H9 (cell line): ENCODE measurements around the gene RALGPS2. TPM values are rescaled to one million over a fixed set of nuclear protein-coding genes. Genes with fewer than 3 reads are reported as not detected.

Source experiments
- DNase-seq: peaks from one replicate; pipeline ENCODE4 v3.0.0-alpha.2; 2017
- H2AFZ ChIP-seq: one replicate; pipeline ENCODE4 v1.6.1; 2013; ENCODE audit warnings: mild to moderate bottlenecking, low read length, control low read depth, moderate library complexity
- H2AK5ac ChIP-seq: 2 replicates; pipeline ENCODE4 v1.6.1; 2013; ENCODE audit warnings: low read length, control low read depth, mixed read lengths; ENCODE audit not compliant: insufficient read length
- H2BK120ac ChIP-seq: one replicate; pipeline ENCODE4 v1.6.1; 2013; ENCODE audit warnings: low read depth, mild to moderate bottlenecking, low read length, control low read depth, inconsistent platforms; ENCODE audit not compliant: poor library complexity, severe bottlenecking
- H2BK12ac ChIP-seq: 2 replicates; pipeline ENCODE4 v1.6.1; 2013; ENCODE audit warnings: low read length, control low read depth, mixed read lengths, low read depth; ENCODE audit not compliant: insufficient read length
- H2BK15ac ChIP-seq: 2 replicates; pipeline ENCODE4 v1.6.1; 2013; ENCODE audit warnings: low read depth, low read length, control low read depth
- H2BK20ac ChIP-seq: one replicate; pipeline ENCODE4 v1.6.1; 2013; ENCODE audit warnings: low read depth, mild to moderate bottlenecking, low read length, control low read depth, inconsistent platforms; ENCODE audit not compliant: poor library complexity, severe bottlenecking
- H2BK5ac ChIP-seq: 2 replicates; pipeline ENCODE4 v1.6.1; 2013; ENCODE audit warnings: low read length, control low read depth, mixed read lengths; ENCODE audit not compliant: insufficient read length
- H3K14ac ChIP-seq: 2 replicates; pipeline ENCODE4 v1.6.1; 2013; ENCODE audit warnings: low read length, control low read depth; ENCODE audit not compliant: insufficient read depth
- H3K18ac ChIP-seq: 2 replicates; pipeline ENCODE4 v1.6.1; 2013; ENCODE audit warnings: low read depth, mild to moderate bottlenecking, mixed read lengths, low read length, control low read depth; ENCODE audit not compliant: insufficient read length
- H3K23ac ChIP-seq: 2 replicates; pipeline ENCODE4 v1.6.1; 2013; ENCODE audit warnings: low read length, control low read depth, mixed read lengths, low read depth; ENCODE audit not compliant: insufficient read length
- H3K23me2 ChIP-seq: 2 replicates; pipeline ENCODE4 v1.6.1; 2013; ENCODE audit warnings: low read depth, mild to moderate bottlenecking, mixed read lengths, low read length, control low read depth; ENCODE audit not compliant: insufficient read length, poor library complexity, severe bottlenecking
- H3K27ac ChIP-seq: 2 replicates; pipeline ENCODE4 v1.5.1; 2013; ENCODE audit warnings: low read length, control low read depth, mixed read lengths, low read depth; ENCODE audit not compliant: insufficient read length
- H3K27me3 ChIP-seq: 2 replicates; pipeline ENCODE4 v1.6.1; 2013; ENCODE audit warnings: low read length, control low read depth, inconsistent platforms; ENCODE audit not compliant: insufficient read depth
- H3K4ac ChIP-seq: 2 replicates; pipeline ENCODE4 v1.6.1; 2013; ENCODE audit warnings: low read depth, mild to moderate bottlenecking, control low read depth, inconsistent platforms, low read length, moderate library complexity
- H3K4me1 ChIP-seq: 2 replicates; pipeline ENCODE4 v1.6.1; 2013; ENCODE audit warnings: low read length, control low read depth, inconsistent platforms; ENCODE audit not compliant: insufficient read depth
- H3K4me2 ChIP-seq: 2 replicates; pipeline ENCODE4 v1.6.1; 2013; ENCODE audit warnings: low read length, control low read depth, mixed read lengths; ENCODE audit not compliant: insufficient read length, insufficient read depth
- H3K56ac ChIP-seq: 2 replicates; pipeline ENCODE4 v1.6.1; 2013; ENCODE audit warnings: low read depth, mild to moderate bottlenecking, mixed read lengths, low read length, control low read depth; ENCODE audit not compliant: insufficient read length
- H3K79me1 ChIP-seq: 2 replicates; pipeline ENCODE4 v1.6.1; 2013; ENCODE audit warnings: low read depth, mild to moderate bottlenecking, moderate library complexity, low read length, control low read depth, inconsistent platforms; ENCODE audit not compliant: insufficient read depth, poor library complexity, severe bottlenecking
- H3K79me2 ChIP-seq: 2 replicates; pipeline ENCODE4 v1.6.1; 2013; ENCODE audit warnings: low read length, control low read depth, inconsistent platforms; ENCODE audit not compliant: insufficient read depth
- H3K9ac ChIP-seq: 2 replicates; pipeline ENCODE4 v1.6.1; 2013; ENCODE audit warnings: low read length, control low read depth, mixed read lengths; ENCODE audit not compliant: insufficient read length; ENCODE audit errors: extremely low read depth
- H3K9me3 ChIP-seq: one replicate; pipeline ENCODE4 v1.6.1; 2013; ENCODE audit warnings: low read depth, low read length, inconsistent platforms; ENCODE audit not compliant: control insufficient read depth
- H3T11ph ChIP-seq: one replicate; pipeline ENCODE4 v1.6.1; 2013; ENCODE audit warnings: mild to moderate bottlenecking, low read length, control low read depth, inconsistent platforms
- H4K20me1 ChIP-seq: one replicate; pipeline ENCODE4 v1.6.1; 2013; ENCODE audit not compliant: control insufficient read depth, insufficient read length, insufficient read depth
- H4K5ac ChIP-seq: 2 replicates; pipeline ENCODE4 v1.6.1; 2013; ENCODE audit warnings: low read depth, mild to moderate bottlenecking, mixed read lengths, low read length, control low read depth; ENCODE audit not compliant: insufficient read length
- H4K8ac ChIP-seq: replicated peaks from 2 replicates; pipeline ENCODE4 v1.6.1; 2013; ENCODE audit warnings: low read length, control low read depth, mixed read lengths, low read depth; ENCODE audit not compliant: insufficient read length
- H4K91ac ChIP-seq: 2 replicates; pipeline ENCODE4 v1.6.1; 2013; ENCODE audit warnings: low read depth, mild to moderate bottlenecking, moderate library complexity, mixed read lengths, low read length, control low read depth; ENCODE audit not compliant: insufficient read length
- H3K27ac Mint-ChIP-seq, 3 experiments: 2 replicates in 2 of 3; 3 replicates in 1 of 3; pipeline ENCODE4 v1.8.0; 2020 to 2021; ENCODE audit warnings: mixed read lengths in 3 of 3, mild to moderate bottlenecking in 1 of 3, moderate library complexity in 1 of 3
- H3K27me3 Mint-ChIP-seq: 2 replicates; pipeline ENCODE4 v1.8.0; 2021; ENCODE audit warnings: low read depth, mild to moderate bottlenecking, moderate library complexity, mixed read lengths
- H3K36me3 Mint-ChIP-seq, 3 experiments: 2 replicates in 2 of 3; 3 replicates in 1 of 3; pipeline ENCODE4 v1.8.0; 2020 to 2021; ENCODE audit warnings: low read depth in 3 of 3, mixed read lengths in 3 of 3; ENCODE audit not compliant: insufficient read depth in 1 of 3
- H3K4me1 Mint-ChIP-seq, 2 experiments: 2 replicates each; pipeline ENCODE4 v1.8.0; 2020; ENCODE audit warnings: mixed read lengths in 2 of 2
- H3K4me3 Mint-ChIP-seq, 2 experiments: 2 replicates in 1 of 2; 3 replicates in 1 of 2; pipeline ENCODE4 v1.8.0; 2020 to 2021; ENCODE audit warnings: mild to moderate bottlenecking in 2 of 2, mixed read lengths in 2 of 2, moderate library complexity in 1 of 2
- H3K9me3 Mint-ChIP-seq, 2 experiments: 2 replicates in 1 of 2; 3 replicates in 1 of 2; pipeline ENCODE4 v1.8.0; 2020; ENCODE audit warnings: mild to moderate bottlenecking in 2 of 2, mixed read lengths in 2 of 2, moderate library complexity in 1 of 2
- WGBS: extraction: QIAGEN DNeasy Blood & Tissue Kit; methylation state at CpG from one replicate; pipeline ENCODE4 v1.1.7; 2013; ENCODE audit warnings: missing lambda C conversion rate, low lambda C conversion rate, mixed read lengths; ENCODE audit not compliant: insufficient read length; ENCODE audit errors: extremely low coverage; 5-methylcytosine and 5-hydroxymethylcytosine counted together
- total RNA-seq: library from RNA; stranded (reverse); gene quantifications from 2 replicates; pipeline ENCODE4 v1.2.1, GENCODE V29; 2021
- TF ChIP-seq, protein P1 (sequence below): fragments of 200-600 bp; sonication (generic); conservative IDR thresholded peaks from 3 replicates; pipeline ENCODE4 v1.8.0; 2021; ENCODE audit warnings: antibody characterized with exemption, mild to moderate bottlenecking

The RALGPS2 gene
- total RNA-seq, 1 experiment from 2014 or later, result 32.6 TPM

DNA sequence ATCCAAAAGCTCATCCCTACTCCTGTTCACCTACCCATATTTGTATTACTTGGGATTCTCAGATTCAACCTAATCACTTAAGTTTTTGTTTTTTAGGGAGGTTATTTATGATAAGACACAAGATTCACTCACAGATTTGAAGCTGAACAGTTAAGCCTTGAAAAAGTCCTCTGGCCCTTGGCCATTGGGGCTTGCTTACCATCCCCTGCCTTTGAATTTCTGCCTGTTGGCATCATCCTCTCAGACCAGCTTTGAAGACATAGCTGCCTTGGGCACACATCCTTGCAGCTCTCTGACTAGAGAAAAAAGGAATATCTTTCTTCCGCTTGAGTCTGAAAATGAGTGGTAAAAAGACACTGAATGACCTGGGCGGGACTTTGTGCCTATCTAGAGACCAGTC lies 41.8 kb upstream of the RALGPS2 start:
- Histone ChIP-seq H3K56ac (no peak overlapping the region), H2BK12ac (no peak overlapping the region), H3K27me3 (no peaks in the 10 kb centered on the region), H3K79me2 (no peaks in the 10 kb centered on the region), H4K8ac (no peak overlapping the region), H2BK20ac (no peak overlapping the region), H3K4me2 (no peak overlapping the region), H3K14ac (no peak overlapping the region), H2BK120ac (no peak overlapping the region), H3K23me2 (no peaks in the 10 kb centered on the region), H4K5ac (no peak overlapping the region), H3K23ac (no peak overlapping the region), H4K91ac (no peak overlapping the region), H3K27ac (no peak overlapping the region), H4K20me1 (no peaks in the 10 kb centered on the region), H2AK5ac (no peak overlapping the region), H3K18ac (no peak overlapping the region), H3K4ac (no peak overlapping the region), H2BK5ac (no peak overlapping the region), H3T11ph (no peak overlapping the region), H2BK15ac (no peak overlapping the region), H3K9me3 (no peaks in the 10 kb centered on the region), H3K4me1 (no peaks in the 10 kb centered on the region), H3K79me1 (no peaks in the 10 kb centered on the region), H3K9ac (no peak overlapping the region), H2AFZ (no peak overlapping the region)
- Mint-ChIP-seq H3K4me3 (no peak overlapping the region), H3K4me1 (no peaks in the 10 kb centered on the region), H3K27me3 (no peaks in the 10 kb centered on the region; the same call in 1 of the 2 replicates), H3K36me3 (no peaks in the 10 kb centered on the region), H3K9me3 (no peaks in the 10 kb centered on the region), H3K27ac (no peak overlapping the region)
- no CpG with 5 or more reads among the region's 2 CpGs for WGBS
- no peak for DNase-seq
- TF ChIP-seq, protein P1, sequence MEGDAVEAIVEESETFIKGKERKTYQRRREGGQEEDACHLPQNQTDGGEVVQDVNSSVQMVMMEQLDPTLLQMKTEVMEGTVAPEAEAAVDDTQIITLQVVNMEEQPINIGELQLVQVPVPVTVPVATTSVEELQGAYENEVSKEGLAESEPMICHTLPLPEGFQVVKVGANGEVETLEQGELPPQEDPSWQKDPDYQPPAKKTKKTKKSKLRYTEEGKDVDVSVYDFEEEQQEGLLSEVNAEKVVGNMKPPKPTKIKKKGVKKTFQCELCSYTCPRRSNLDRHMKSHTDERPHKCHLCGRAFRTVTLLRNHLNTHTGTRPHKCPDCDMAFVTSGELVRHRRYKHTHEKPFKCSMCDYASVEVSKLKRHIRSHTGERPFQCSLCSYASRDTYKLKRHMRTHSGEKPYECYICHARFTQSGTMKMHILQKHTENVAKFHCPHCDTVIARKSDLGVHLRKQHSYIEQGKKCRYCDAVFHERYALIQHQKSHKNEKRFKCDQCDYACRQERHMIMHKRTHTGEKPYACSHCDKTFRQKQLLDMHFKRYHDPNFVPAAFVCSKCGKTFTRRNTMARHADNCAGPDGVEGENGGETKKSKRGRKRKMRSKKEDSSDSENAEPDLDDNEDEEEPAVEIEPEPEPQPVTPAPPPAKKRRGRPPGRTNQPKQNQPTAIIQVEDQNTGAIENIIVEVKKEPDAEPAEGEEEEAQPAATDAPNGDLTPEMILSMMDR, result no peak
